Measurements from ENCODE around the gene NSMCE1. TPM values are rescaled to one million over a fixed set of nuclear protein-coding genes. Genes with fewer than 3 reads are reported as not detected.
"Not testable (repeated sequence)": the region's sequence is repeated elsewhere in the genome, so short reads cannot be mapped to it uniquely, and the experiment has no call there.

NSMCE1 gene
- total RNA-seq, 1 experiment from 2014 or later = 24.7 TPM

DNA sequence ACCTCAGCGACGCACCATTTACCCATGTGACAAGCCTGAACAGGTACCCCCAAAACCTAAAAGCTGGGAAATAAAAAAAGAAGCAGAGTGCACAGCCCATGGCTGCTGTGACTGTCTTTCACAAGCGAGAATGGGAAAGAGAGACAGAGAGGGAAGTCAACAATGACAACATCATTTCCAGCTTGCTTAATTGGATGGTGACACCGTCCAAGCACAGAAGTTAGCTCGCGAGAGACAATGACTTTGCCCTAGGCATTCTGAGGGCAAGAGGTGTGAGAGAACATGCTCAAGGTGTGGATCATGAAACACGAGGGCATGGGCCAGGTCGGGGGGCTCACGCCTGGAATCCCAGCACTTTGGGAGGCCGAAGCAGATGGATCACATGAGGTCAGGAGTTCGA lies 19.3 kb upstream of the NSMCE1 start:
- no peaks in the 10 kb centered on the region for H3K27me3 ChIP-seq (ENCODE audit: control insufficient read depth, insufficient read depth, low read length)
- DNase-seq = no peak

DNA sequence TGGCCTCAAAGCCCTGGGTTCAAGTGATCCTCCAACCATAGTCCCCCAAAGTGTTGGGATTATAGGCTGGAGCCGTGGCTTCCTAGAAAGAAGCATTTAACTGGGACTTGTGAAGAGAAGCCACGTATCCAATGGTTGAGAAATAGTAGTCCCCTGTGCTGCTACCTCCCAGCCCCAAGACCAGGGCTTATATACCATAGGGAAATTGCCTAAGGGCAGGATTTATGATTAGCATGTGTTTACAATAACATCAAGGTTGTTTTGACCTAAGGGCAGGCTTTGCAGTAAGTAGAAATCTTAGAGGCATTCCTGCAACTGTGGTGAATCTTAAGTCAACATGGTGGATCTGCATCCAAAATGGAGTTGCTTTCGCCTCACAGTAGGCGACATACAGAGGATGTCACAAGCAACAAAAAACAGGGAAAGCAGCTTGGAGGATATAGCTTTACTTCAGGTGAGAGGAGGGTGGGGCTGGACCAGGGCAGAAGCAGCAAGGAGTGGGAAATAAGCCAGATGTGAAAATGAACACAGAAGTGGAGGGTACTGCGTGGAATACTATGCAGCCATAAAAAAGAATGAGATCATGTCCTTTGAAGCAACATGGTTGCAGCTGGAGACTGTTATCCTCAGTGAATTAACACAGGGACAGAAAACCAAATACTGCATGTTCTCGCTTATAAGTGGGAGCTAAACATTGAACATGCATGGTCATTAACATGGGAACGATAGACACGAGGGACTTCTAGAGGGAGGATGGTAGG lies 18.7 kb upstream of the NSMCE1 start:
- Histone ChIP-seq H3K4me3 (ENCODE audit: insufficient read depth, low read depth, low read length) (no peak overlapping the region), H3K27me3 (ENCODE audit: control insufficient read depth, insufficient read depth, low read length) (no peaks in the 10 kb centered on the region), H3K36me3 (replicated peaks; ENCODE audit: control insufficient read depth, insufficient read depth, low read length) (no peaks in the 10 kb centered on the region)
- no peak for DNase-seq

More for the DNA sequence above, 19.3 kb upstream of the NSMCE1 start:
- no peak overlapping the region for H3K4me3 ChIP-seq (ENCODE audit: insufficient read depth, low read depth, low read length)
- no peaks in the 10 kb centered on the region for H3K36me3 ChIP-seq (replicated peaks; ENCODE audit: control insufficient read depth, insufficient read depth, low read length)

DNA sequence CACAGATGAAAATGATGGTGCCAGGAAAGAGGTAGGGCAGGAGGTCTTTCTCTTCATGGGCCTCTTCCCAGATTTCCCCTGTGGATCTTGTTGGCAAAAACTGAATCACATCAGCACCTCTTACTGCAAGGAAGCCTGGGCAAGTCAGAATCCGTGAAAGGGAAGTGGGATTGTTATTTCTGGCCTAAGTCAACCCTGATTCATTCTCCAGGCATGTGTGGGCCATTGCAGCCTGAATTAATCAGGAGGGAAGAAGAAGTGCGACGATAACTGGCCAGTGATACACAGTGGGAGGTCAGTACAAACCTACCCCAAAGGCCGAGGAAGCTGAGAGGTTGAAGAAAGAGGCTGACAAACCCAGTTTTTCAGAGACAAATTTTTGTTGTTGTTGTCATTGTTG lies 17.9 kb upstream of the NSMCE1 start:
- no peaks in the 10 kb centered on the region for H3K27me3 ChIP-seq (ENCODE audit: control insufficient read depth, insufficient read depth, low read length)
- DNase-seq = no peak
- no peak overlapping the region for H3K4me3 ChIP-seq (ENCODE audit: insufficient read depth, low read depth, low read length)
- H3K36me3 ChIP-seq (replicated peaks; ENCODE audit: control insufficient read depth, insufficient read depth, low read length) = no peaks in the 10 kb centered on the region

DNA sequence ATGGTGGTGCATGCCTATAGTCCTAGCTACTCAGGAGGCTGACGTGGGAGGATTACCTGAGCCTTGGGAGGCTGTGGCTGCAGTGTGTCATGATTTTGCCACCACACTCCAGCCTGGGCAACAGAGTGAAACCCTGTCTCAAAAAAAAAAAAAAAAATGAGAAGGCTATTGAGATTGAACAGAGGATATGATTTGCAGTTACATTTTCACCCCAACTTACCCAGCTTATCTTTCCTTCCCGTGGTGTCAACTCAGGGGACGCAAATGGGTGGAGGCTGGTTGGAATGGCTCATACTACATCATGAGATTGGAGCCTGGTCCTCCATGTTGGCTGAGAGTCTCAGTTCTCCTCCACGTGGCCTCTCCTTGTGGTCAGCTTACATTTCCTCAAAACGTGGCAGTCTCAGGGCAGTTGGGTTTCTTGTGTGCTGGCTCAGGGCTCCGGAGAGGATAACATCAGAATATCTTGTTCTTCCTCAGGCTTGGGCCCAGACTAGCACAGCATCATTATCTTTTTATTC lies 17.2 kb upstream of the NSMCE1 start:
- H3K27me3 ChIP-seq (ENCODE audit: control insufficient read depth, insufficient read depth, low read length) = no peaks in the 10 kb centered on the region
- no peak overlapping the region for H3K4me3 ChIP-seq (ENCODE audit: insufficient read depth, low read depth, low read length)
- DNase-seq = no peak
- no peaks in the 10 kb centered on the region for H3K36me3 ChIP-seq (replicated peaks; ENCODE audit: control insufficient read depth, insufficient read depth, low read length)

DNA sequence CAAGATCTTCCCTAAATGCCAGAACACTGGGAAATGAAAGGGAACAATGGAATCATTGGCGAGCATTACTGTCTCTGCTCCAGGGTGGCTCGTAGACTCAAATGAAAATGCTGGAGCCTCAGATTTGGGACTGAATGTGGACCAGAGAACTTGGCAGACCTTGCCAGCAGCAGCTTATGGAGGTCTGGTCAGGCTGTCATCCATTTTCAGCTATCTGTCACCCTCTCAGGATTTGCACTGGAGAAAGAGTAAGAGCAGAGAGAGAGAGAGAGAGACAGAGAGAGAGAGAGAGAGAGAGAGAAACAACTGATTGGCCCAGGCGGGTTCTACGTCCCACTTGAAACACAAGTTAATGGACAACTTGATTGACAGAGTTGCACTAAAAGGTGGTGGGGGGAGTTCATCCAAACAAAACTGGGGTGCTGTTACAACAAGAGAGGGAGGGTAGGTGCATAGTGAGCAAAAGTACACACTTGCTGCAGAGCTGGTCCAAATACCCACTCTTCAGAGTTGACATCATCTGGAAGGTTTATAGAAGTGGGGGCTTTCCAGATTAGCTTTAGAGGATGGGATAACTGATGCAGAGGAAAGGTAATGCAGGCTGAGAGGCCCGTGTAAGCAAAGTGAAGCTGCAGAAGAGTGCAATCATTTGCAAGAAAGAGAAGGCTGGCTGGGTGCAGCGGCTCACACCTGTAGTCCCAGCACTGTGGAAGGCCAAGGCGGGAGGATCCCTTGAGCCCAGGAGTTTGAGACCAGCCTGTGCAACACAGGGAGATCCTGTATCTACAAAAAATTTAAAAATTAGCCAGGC lies 16.5 kb upstream of the NSMCE1 start:
- no peak overlapping the region for H3K4me3 ChIP-seq (ENCODE audit: insufficient read depth, low read depth, low read length)
- no peak for DNase-seq

DNA sequence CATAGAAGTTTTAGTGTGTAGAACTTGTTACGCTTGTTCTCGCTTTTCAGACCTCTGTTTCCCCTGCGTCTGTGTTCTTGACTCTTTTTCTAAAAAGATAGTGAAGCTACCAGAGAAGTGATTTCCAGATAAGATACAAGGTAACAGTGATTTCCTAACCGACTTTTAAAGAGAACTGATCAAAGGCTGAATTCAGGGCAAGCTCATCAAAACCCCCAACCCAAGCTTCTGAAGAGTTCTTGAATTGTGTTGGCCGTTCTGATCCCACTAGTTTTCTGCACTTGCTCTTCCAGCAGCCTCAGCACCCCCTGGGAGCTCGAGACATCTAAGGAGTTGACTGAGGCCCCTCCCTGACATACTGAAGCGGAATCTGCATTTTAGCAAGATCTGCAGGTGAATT lies 12.7 kb upstream of the NSMCE1 start:
- Histone ChIP-seq H3K27me3 (ENCODE audit: control insufficient read depth, insufficient read depth, low read length) (no peaks in the 10 kb centered on the region), H3K4me3 (ENCODE audit: insufficient read depth, low read depth, low read length) (no peak overlapping the region), H3K36me3 (replicated peaks; ENCODE audit: control insufficient read depth, insufficient read depth, low read length) (no peaks in the 10 kb centered on the region)
- DNase-seq = no peak

More for the DNA sequence above, 16.5 kb upstream of the NSMCE1 start:
- Histone ChIP-seq H3K36me3 (replicated peaks; ENCODE audit: control insufficient read depth, insufficient read depth, low read length) (no peaks in the 10 kb centered on the region), H3K27me3 (ENCODE audit: control insufficient read depth, insufficient read depth, low read length) (no peaks in the 10 kb centered on the region)

DNA sequence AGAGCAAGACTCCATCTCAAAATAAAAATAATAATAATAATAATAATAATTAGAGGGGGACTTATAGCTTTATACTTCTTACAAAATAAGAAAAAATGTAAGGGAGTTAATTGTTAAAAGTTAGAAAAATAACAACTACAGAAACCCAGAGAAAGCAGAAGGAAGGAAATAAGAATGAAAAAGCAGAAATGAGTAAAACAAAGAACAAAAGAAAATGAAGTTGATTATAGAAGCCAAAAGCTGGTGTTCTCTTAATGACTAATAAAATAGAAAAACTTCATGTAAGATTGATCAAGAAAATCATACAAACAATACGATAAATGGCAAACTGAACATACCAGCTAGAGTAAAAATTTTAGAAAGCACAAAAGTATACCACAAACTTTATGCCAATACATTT lies 6.8 kb upstream of the NSMCE1 start:
- no peaks in the 10 kb centered on the region for H3K27me3 ChIP-seq (ENCODE audit: control insufficient read depth, insufficient read depth, low read length)
- no peak for DNase-seq

DNA sequence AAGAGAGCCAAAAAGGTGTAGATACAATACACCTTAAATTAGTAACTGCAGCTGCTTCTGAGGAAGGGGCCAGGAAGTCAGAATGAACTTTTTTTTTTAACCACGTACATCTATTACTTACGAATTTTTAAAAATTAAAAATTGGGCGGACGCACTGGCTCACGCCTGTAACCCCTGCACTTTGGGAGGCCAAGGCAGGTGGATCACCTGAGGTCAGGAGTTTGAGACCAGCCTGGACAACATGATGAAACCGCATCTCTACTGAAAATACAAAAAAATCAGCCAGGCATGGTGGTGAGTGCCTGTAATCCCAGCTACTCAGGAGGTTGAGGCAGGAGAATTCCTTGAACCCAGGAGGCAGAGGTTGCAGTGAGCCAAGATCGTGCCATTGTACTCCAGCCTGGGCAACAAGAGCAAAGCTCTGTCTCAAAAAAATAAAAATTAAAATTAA lies 5.9 kb upstream of the NSMCE1 start:
- not testable (repeated sequence) for H3K4me3 ChIP-seq (ENCODE audit: insufficient read depth, low read depth, low read length); H3K27me3 ChIP-seq (ENCODE audit: control insufficient read depth, insufficient read depth, low read length); DNase-seq; H3K36me3 ChIP-seq (replicated peaks; ENCODE audit: control insufficient read depth, insufficient read depth, low read length)

More for the DNA sequence above, 6.8 kb upstream of the NSMCE1 start:
- H3K4me3 ChIP-seq (ENCODE audit: insufficient read depth, low read depth, low read length) = no peak overlapping the region
- H3K36me3 ChIP-seq (replicated peaks; ENCODE audit: control insufficient read depth, insufficient read depth, low read length) = no peaks in the 10 kb centered on the region

DNA sequence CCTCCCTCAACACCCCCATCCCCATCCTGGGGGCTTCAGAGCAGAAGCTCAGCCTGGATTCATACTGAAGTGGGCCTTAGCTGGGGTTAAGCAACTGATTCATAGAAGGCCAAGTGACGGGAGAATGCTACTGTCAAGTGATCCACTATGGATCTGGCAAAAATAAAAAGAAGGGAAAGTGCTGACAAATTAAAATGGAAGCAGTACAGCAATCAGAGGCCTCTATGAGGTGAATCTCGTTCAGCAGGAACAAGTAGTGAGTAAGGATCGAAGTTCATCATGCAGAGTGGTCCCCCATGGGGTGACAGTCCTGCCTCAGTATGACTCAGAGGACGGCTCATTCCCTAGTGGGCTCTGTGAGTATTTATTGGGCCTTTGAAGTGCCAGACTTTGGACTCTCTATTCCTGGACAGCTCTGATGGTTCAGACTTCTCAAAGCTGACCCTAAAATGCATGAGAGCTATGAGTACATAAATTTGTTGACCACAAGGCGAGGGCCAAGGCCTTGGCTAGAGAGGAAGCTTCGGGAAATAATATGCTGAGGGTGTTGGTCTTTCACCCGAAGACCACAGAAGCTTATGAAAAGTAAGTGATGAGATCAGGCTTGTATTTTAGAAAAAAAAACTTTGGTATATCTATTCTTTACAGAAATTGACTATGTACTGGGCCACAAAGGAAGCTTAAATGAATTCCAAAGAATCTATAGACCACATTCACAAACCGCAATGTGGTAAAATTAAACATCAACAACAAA lies 5.3 kb upstream of the NSMCE1 start:
- H3K27me3 ChIP-seq (ENCODE audit: control insufficient read depth, insufficient read depth, low read length) = no peaks in the 10 kb centered on the region
- no peaks in the 10 kb centered on the region for H3K36me3 ChIP-seq (replicated peaks; ENCODE audit: control insufficient read depth, insufficient read depth, low read length)
- DNase-seq = no peak
- no peak overlapping the region for H3K4me3 ChIP-seq (ENCODE audit: insufficient read depth, low read depth, low read length)

DNA sequence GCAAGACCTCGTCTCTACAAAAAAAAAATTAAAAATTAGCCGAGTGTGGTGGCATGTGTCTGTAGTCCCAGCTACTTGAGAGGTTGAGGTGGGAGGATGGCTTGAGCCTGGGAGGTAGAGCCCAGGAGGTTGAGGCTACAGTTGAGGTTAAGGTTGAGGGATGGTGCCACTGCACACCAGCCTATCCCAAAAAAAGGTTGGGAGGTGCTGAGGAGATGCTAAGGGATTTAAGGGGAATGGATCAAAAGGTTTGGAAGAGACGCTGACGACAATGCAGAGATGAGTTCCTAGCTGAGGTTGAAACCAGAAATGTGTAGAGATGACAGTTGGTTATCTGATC lies 4.7 kb upstream of the NSMCE1 start:
- H3K4me3 ChIP-seq (ENCODE audit: insufficient read depth, low read depth, low read length) = no peak overlapping the region
- no peak for DNase-seq
- no peaks in the 10 kb centered on the region for H3K36me3 ChIP-seq (replicated peaks; ENCODE audit: control insufficient read depth, insufficient read depth, low read length)

DNA sequence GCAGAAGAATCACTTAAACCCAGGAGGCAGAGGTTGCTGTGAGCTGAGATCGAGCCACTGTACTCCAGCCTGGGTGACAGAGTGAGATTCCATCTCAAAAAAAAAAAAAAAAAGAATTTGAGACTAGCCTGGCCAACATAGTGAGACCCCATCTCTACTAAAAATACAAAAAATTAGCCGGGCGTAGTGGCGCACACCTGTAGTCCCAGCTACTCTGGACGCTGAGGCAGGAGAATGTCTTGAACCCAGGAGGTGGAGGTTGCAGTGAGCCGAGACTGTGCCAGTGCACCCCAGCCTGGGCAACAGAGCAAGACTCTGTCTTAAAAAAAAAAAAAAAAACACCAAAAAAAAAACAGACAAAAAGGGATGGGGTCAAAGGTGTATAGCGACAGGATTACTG lies 4.1 kb upstream of the NSMCE1 start:
- DNase-seq; H3K36me3 ChIP-seq (replicated peaks; ENCODE audit: control insufficient read depth, insufficient read depth, low read length); H3K27me3 ChIP-seq (ENCODE audit: control insufficient read depth, insufficient read depth, low read length); H3K4me3 ChIP-seq (ENCODE audit: insufficient read depth, low read depth, low read length): not testable (repeated sequence)

More for the DNA sequence above, 4.7 kb upstream of the NSMCE1 start:
- no peaks in the 10 kb centered on the region for H3K27me3 ChIP-seq (ENCODE audit: control insufficient read depth, insufficient read depth, low read length)

DNA sequence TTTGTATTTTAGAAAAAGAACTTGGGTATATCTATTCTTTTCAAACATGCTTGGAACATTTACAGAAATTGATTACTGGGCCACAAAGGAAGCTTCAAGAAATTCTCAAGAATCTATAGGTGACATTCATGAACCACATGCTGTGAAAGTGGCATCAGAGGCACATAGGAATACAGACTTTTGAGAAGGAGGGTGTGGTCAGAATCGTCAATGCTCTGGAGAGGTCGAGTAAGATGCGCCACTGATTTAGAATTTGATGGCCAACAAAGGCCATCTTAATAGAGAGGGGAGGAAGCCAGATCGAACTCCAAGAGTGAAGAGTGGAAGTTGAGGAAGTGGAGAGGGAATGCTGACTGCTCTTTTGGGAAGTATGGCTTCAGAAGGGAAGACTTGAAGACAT lies 3.5 kb upstream of the NSMCE1 start:
- DNase-seq = no peak
- Histone ChIP-seq H3K4me3 (ENCODE audit: insufficient read depth, low read depth, low read length) (no peak overlapping the region), H3K27me3 (ENCODE audit: control insufficient read depth, insufficient read depth, low read length) (no peaks in the 10 kb centered on the region), H3K36me3 (replicated peaks; ENCODE audit: control insufficient read depth, insufficient read depth, low read length) (no peaks in the 10 kb centered on the region)

DNA sequence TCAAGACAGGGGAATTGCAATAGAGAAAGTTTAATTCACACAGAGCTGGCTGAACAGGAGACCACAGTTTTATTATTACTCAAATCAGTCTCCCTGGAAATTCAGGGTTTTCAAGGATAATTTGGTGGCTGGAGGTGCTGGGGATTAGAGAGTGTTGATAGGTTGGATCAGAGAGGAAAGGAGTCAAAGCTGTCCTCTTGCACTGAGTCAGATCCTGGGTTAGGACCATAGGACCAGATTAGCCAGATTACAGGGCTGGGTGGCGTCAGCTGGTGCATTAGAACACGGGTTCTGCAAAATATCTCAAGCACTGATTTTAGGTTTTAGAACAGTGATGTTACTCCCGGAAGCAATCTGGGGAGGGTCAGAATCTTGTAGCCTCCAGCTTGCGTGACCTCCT lies 1.8 kb upstream of the NSMCE1 start:
- Histone ChIP-seq H3K36me3 (replicated peaks; ENCODE audit: control insufficient read depth, insufficient read depth, low read length) (no peaks in the 10 kb centered on the region), H3K4me3 (ENCODE audit: insufficient read depth, low read depth, low read length) (no peak overlapping the region), H3K27me3 (ENCODE audit: control insufficient read depth, insufficient read depth, low read length) (no peaks in the 10 kb centered on the region)
- no peak for DNase-seq

DNA sequence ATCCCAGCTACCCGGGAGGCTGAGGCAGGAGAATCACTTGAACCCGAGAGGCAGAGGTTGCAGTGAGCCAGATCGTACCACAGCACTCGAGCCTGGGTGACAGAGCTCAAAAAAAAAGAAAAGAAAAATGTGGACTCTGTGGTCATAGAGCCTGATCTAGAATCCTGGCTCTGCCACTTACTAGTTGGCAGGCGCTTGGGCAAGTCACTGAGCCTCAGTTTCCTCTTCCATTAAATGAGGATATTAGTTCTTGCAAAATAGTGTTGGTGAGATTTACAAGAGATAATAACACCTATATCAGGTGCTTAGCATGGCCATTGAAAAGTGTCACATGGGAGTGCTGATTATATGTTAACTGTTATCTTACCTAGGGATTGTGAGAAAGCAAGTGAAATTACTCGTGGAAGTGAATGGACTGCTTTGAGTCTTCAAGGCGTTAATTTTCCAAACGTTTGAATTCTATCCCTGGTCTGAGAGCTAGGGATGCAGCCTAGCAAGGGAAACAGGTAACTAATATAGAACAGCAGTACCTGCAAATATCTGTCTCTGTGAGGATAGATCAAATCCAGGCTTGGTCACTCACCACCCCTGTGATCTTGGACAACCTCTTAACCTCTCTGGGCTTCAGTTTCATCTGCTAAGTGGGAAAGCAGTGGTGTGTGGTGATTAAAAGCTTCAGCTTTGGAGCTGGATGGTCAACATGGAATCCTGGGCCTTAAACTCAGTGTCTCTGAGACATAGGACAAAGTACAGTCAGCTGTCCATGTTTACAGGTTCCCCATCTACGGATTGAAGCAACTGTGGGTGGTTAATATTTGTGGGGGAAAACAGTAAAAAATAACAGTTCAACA lies 953 bp upstream of the NSMCE1 start:
- no peaks in the 10 kb centered on the region for H3K36me3 ChIP-seq (replicated peaks; ENCODE audit: control insufficient read depth, insufficient read depth, low read length)
- no peaks in the 10 kb centered on the region for H3K27me3 ChIP-seq (ENCODE audit: control insufficient read depth, insufficient read depth, low read length)
- no peak overlapping the region; the same call in 1 of the 2 replicates for H3K4me3 ChIP-seq (ENCODE audit: insufficient read depth, low read depth, low read length)
- DNase-seq = no peak
